Endothelial cell of umbilical vein (primary cell): Measurements from ENCODE around the gene APCDD1. TPM values are rescaled to one million over a fixed set of nuclear protein-coding genes. Genes with fewer than 3 reads are reported as not detected.

ENCODE experiments used
- BruUV-seq: library from RNA; stranded (reverse); fragments of 400-500 nt; replicated peaks from 2 replicates; lab custom pipeline; 2021; lab: Mats Ljungman, UMichigan
- CTCF ChIA-PET: fragments of 300-600, 350-600 bp; sonication (Branson Sonifier 250); formaldehyde crosslinking; loops from one replicate; lab custom pipeline; 2021; ENCODE audit warnings: antibody characterized with exemption, inconsistent platforms; lab: Charles Lee
- POLR2A ChIA-PET: fragments of 300-600, 350-600 bp; sonication (Branson Sonifier 250); formaldehyde crosslinking; loops from one replicate; lab custom pipeline; 2021; ENCODE audit warnings: antibody characterized with exemption, inconsistent platforms; lab: Charles Lee
- DNase-seq: peaks from one replicate; pipeline ENCODE4 v3.0.0-alpha.2; 2011; ENCODE audit warnings: low read depth, low spot score
- FAIRE-seq: peaks from 2 replicates; lab custom pipeline; 2011; peaks lifted over from hg19 to GRCh38; lab: Jason Lieb, UNC
- H2AFZ ChIP-seq: 2 replicates; pipeline ENCODE4 v1.6.0; 2012; ENCODE audit warnings: low read depth, low read length, control low read depth, inconsistent platforms
- H3K27ac ChIP-seq: 2 replicates; pipeline ENCODE4 v1.5.1; 2011; ENCODE audit warnings: low read depth, mild to moderate bottlenecking, control low read depth, low read length, moderate library complexity; ENCODE audit not compliant: insufficient read depth
- H3K27me3 ChIP-seq, 2 experiments: 2 replicates each; pipeline versions ENCODE4 v1.6.0 to v1.6.1; 2011; ENCODE audit warnings: low read length in 2 of 2, mixed read lengths in 1 of 2; ENCODE audit not compliant: control insufficient read depth in 2 of 2, insufficient read depth in 2 of 2
- H3K36me3 ChIP-seq, 2 experiments: 2 replicates in 1 of 2; 3 replicates in 1 of 2; pipeline ENCODE4 v1.5.1; 2011; ENCODE audit warnings: low read length in 2 of 2, mild to moderate bottlenecking in 1 of 2, moderate library complexity in 1 of 2; ENCODE audit not compliant: control insufficient read depth in 2 of 2, insufficient read depth in 2 of 2; ENCODE audit errors: extremely low read depth in 1 of 2
- H3K4me1 ChIP-seq: 3 replicates; pipeline ENCODE4 v1.5.1; 2011; ENCODE audit warnings: mild to moderate bottlenecking, low read length; ENCODE audit not compliant: control insufficient read depth, insufficient read depth; ENCODE audit errors: extremely low read depth
- H3K4me2 ChIP-seq: 2 replicates; pipeline ENCODE4 v1.6.1; 2011; ENCODE audit warnings: low read length, control low read depth, mixed read lengths; ENCODE audit not compliant: insufficient read depth
- H3K4me3 ChIP-seq, 3 experiments: fragments of 200-600 bp in 1 of 3; sonication (generic), shearing (Covaris generic) in 1 of 3; replicated peaks in 1 of 3; 2 replicates each; pipeline ENCODE4 v1.5.1; 2011 to 2016; ENCODE audit warnings: control low read depth in 3 of 3, low read length in 3 of 3, mild to moderate bottlenecking in 2 of 3, inconsistent platforms in 1 of 3, low read depth in 1 of 3, moderate library complexity in 1 of 3; ENCODE audit not compliant: insufficient read depth in 1 of 3
- H3K79me2 ChIP-seq: 2 replicates; pipeline ENCODE4 v1.6.0; 2012; ENCODE audit warnings: low read length, inconsistent platforms; ENCODE audit not compliant: control insufficient read depth, insufficient read depth
- H3K9ac ChIP-seq: replicated peaks from 2 replicates; pipeline ENCODE3; 2011; ENCODE audit warnings: low read length, control low read depth; ENCODE audit not compliant: insufficient read depth; ENCODE audit errors: extremely low read depth
- H3K9me1 ChIP-seq: replicated peaks from 3 replicates; pipeline ENCODE4 v1.6.0; 2011; ENCODE audit warnings: mild to moderate bottlenecking, low read length; ENCODE audit not compliant: control insufficient read depth, insufficient read depth; ENCODE audit errors: extremely low read depth
- H3K9me3 ChIP-seq: replicated peaks from 2 replicates; pipeline ENCODE4 v1.5.1; 2012; ENCODE audit warnings: low read length, inconsistent platforms; ENCODE audit not compliant: control insufficient read depth, insufficient read depth
- H4K20me1 ChIP-seq: replicated peaks from 2 replicates; pipeline ENCODE3; 2011; ENCODE audit warnings: mild to moderate bottlenecking, low read length; ENCODE audit not compliant: control insufficient read depth, insufficient read depth; ENCODE audit errors: extremely low read depth
- EZH2 ChIP-seq: IDR thresholded peaks from 2 replicates; pipeline ENCODE4 v1.6.1; 2012; ENCODE audit warnings: borderline replicate concordance, low read depth, mild to moderate bottlenecking, moderate library complexity, low read length, inconsistent platforms; ENCODE audit not compliant: severe bottlenecking
- FOS ChIP-seq: IDR thresholded peaks from 2 replicates; pipeline ENCODE4 v1.6.1; 2011; ENCODE audit warnings: mild to moderate bottlenecking, low read length, moderate library complexity, borderline replicate concordance; ENCODE audit not compliant: insufficient read depth
- GATA2 ChIP-seq: IDR thresholded peaks from 2 replicates; pipeline ENCODE4 v1.7.0; 2011; ENCODE audit warnings: low read depth, mild to moderate bottlenecking, moderate library complexity, mixed read lengths, low read length; ENCODE audit not compliant: insufficient read length, insufficient read depth
- JUN ChIP-seq: IDR thresholded peaks from 2 replicates; pipeline ENCODE4 v1.6.1; 2011; ENCODE audit warnings: borderline replicate concordance, low read depth; ENCODE audit not compliant: insufficient read length, insufficient read depth
- MYC ChIP-seq: IDR thresholded peaks from one replicate; pipeline ENCODE4 v1.6.1; 2011; ENCODE audit warnings: mild to moderate bottlenecking, low read depth, low read length
- POLR2A ChIP-seq: IDR thresholded peaks from 2 replicates; pipeline ENCODE4 v1.6.1; 2012; ENCODE audit warnings: low read depth, mild to moderate bottlenecking, control low read depth, low read length
- POLR2AphosphoS5 ChIP-seq: IDR thresholded peaks from 2 replicates; pipeline ENCODE4 v1.6.1; 2012; ENCODE audit warnings: low read depth, mild to moderate bottlenecking, control low read depth, low read length, moderate library complexity; ENCODE audit not compliant: insufficient read depth
- dilution Hi-C: fragments of 300-500 bp; cut with MboI; formaldehyde crosslinking; loops from one replicate; pipeline ENCODE4 v1.15.0; 2019; ENCODE audit warnings: low sequenced_read_pairs; ENCODE audit not compliant: extremely low pct_ligation_motif_present
- intact Hi-C: fragments of 100-400 bp; cut with micrococcal nuclease; formaldehyde crosslinking; loops from one replicate; pipeline ENCODE4 v1.10.0; 2022
- polyA plus RNA-seq, 4 experiments: library from polyadenylated mRNA; depleted of rRNA in 3 of 4; stranded (reverse) in 3 of 4; unstranded in 1 of 4; fragments of >200 nt; gene quantifications; 2 replicates each; pipeline versions ENCODE4 v1.2.1 to v1.2.3, GENCODE V29; 2011 to 2012; ENCODE audit warnings: missing spikeins in 1 of 4
- total RNA-seq: library from RNA; stranded (reverse); gene quantifications from 2 replicates; pipeline ENCODE4 v1.2.3, GENCODE V29; 2021
- TF ChIP-seq, protein P1 (sequence below), 2 donors: IDR thresholded peaks; 1 replicate in 1 of 2; 2 replicates in 1 of 2; pipeline ENCODE4 v1.5.1; 2011; ENCODE audit warnings: low read length in 2 of 2, mild to moderate bottlenecking in 2 of 2, moderate library complexity in 2 of 2, control low read depth in 1 of 2, inconsistent platforms in 1 of 2, low read depth in 1 of 2; ENCODE audit not compliant: insufficient read depth in 1 of 2; ENCODE audit errors: extremely low read depth in 1 of 2
- TF ChIP-seq, protein P2 (sequence below): IDR thresholded peaks from 2 replicates; pipeline ENCODE4 v1.6.1; 2011; ENCODE audit not compliant: insufficient read depth, insufficient read length

Gene APCDD1
- total and polyA plus RNA-seq, 2 donors (not counting 3 experiments of a cell fraction or from before 2014, with no cell fraction given), result 0.95 to 1.4 TPM

DNA sequence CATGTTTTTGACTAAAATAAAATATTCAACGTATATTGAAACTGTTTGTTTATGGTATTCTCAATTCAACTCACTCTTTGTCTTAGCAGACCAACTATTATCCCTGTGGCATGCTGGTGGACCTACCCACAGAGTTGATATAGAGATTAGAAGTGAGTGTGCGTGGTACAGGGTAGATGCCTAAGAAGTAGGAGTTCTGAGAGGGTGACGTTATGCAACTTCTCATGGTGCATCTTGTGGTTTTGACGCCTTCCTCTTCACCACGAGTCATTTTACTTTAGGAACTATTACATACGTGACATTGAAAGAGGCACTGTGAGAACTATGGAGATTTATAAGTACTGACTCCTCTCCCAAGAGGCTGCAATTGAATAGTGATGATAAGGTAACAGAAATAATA is 44.8 kb downstream of the APCDD1 start:
- intact Hi-C loops, result no loop called here
- dilution Hi-C loops, result no loop called here
- CTCF ChIA-PET, result no interaction called here

DNA sequence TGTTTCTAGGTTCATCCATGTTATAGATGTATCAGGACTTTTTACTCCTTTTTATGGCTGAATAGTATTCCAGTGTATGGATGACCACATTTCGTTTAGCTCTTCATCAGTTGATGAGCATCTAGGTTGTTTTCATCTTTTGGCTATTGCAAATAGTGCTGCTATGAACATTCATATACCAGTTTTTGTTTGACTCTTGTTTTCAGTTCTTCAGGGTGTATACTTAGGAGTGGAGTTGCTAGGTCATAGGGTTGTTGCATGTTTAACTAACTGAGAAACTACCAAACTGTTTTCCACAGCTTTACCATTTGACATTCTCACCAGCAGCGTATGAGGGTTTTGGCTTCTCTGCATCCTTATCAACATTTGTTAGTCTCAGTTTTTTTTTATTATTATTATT is 45.6 kb downstream of the APCDD1 start:
- peaks cover 2 to 5% of the 10 kb centered on the region in 2 experiments for H3K27me3 ChIP-seq
- no peak overlapping the region for H3K4me3 ChIP-seq
- FAIRE-seq (no peak), DNase-seq (no peak)
- no peaks in the 10 kb centered on the region for H3K9me3 ChIP-seq
- no peaks in the 10 kb centered on the region for H3K4me1 ChIP-seq
- H3K9ac ChIP-seq, result no peak overlapping the region
- intact Hi-C loops (no loop called here), dilution Hi-C loops (loop anchor here (25.0 kb wide), 1 partner anchor 513 kb away; no protein-coding TSS in a partner anchor)
- no peak overlapping the region for H3K27ac ChIP-seq
- no peaks in the 10 kb centered on the region for H3K79me2 ChIP-seq
- ChIA-PET CTCF (interaction anchor here (1.6 kb wide), 1 partner anchor 19 kb away, joined by 4 read pairs; no protein-coding TSS in a partner anchor), POLR2A (no interaction called here)
- H3K36me3 ChIP-seq, result no peaks in the 10 kb centered on the region
- no peak for TF ChIP-seq JUN
- no peak for TF ChIP-seq MYC
- TF ChIP-seq EZH2, result no peak
- no peak for TF ChIP-seq GATA2
- TF ChIP-seq, protein P1, sequence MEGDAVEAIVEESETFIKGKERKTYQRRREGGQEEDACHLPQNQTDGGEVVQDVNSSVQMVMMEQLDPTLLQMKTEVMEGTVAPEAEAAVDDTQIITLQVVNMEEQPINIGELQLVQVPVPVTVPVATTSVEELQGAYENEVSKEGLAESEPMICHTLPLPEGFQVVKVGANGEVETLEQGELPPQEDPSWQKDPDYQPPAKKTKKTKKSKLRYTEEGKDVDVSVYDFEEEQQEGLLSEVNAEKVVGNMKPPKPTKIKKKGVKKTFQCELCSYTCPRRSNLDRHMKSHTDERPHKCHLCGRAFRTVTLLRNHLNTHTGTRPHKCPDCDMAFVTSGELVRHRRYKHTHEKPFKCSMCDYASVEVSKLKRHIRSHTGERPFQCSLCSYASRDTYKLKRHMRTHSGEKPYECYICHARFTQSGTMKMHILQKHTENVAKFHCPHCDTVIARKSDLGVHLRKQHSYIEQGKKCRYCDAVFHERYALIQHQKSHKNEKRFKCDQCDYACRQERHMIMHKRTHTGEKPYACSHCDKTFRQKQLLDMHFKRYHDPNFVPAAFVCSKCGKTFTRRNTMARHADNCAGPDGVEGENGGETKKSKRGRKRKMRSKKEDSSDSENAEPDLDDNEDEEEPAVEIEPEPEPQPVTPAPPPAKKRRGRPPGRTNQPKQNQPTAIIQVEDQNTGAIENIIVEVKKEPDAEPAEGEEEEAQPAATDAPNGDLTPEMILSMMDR (IDR thresholded peaks at IDR 0.05; ENCODE audit: extremely low read depth in 1 of 2, insufficient read depth in 1 of 2, low read depth in 1 of 2, low read length in 2 of 2), result no peak
- TF ChIP-seq FOS, result no peak
- TF ChIP-seq, protein P2, sequence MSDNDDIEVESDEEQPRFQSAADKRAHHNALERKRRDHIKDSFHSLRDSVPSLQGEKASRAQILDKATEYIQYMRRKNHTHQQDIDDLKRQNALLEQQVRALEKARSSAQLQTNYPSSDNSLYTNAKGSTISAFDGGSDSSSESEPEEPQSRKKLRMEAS, result no peak
- no peak for TF ChIP-seq POLR2AphosphoS5
- no peak for TF ChIP-seq POLR2A
- H3K4me2 ChIP-seq, result no peak overlapping the region
- no TSS peak for BruUV-seq
- H2AFZ ChIP-seq, result no peak overlapping the region
- no peaks in the 10 kb centered on the region for H4K20me1 ChIP-seq
- H3K9me1 ChIP-seq, result no peaks in the 10 kb centered on the region

More for the DNA sequence above, 44.8 kb downstream of the APCDD1 start:
- Histone ChIP-seq H3K36me3 (no peaks in the 10 kb centered on the region), H3K27ac (no peak overlapping the region), H3K27me3 (peaks cover 2 to 5% of the 10 kb centered on the region in 2 experiments), H4K20me1 (no peaks in the 10 kb centered on the region), H3K9me1 (no peaks in the 10 kb centered on the region), H2AFZ (no peak overlapping the region), H3K79me2 (no peaks in the 10 kb centered on the region), H3K4me3 (no peak overlapping the region), H3K4me1 (no peaks in the 10 kb centered on the region), H3K9me3 (no peaks in the 10 kb centered on the region), H3K4me2 (no peak overlapping the region), H3K9ac (no peak overlapping the region)
- TF ChIP-seq, protein P1 (IDR thresholded peaks at IDR 0.05; ENCODE audit: extremely low read depth in 1 of 2, insufficient read depth in 1 of 2, low read depth in 1 of 2, low read length in 2 of 2), result no peak
- no peak for TF ChIP-seq POLR2A
- no peak for DNase-seq
- POLR2A ChIA-PET, result no interaction called here
- no peak for FAIRE-seq
- BruUV-seq, result no TSS peak
